Immature natural killer cell (primary cell): ENCODE measurements around the gene CYP24A1. TPM values are rescaled to one million over a fixed set of nuclear protein-coding genes. Genes with fewer than 3 reads are reported as not detected.

Experiments used
- DNase-seq, 3 donors: peaks; one replicate each; pipeline ENCODE4 v3.0.0; 2022; ENCODE audit warnings: mixed read lengths in 1 of 3
- H3K27ac Mint-ChIP-seq, 6 donors: one replicate each; pipeline ENCODE4 v1.8.0; 2020; ENCODE audit warnings: mixed read lengths in 6 of 6, mild to moderate bottlenecking in 5 of 6, inconsistent platforms in 4 of 6, moderate library complexity in 3 of 6
- H3K27me3 Mint-ChIP-seq, 3 donors: one replicate each; pipeline ENCODE4 v1.8.0; 2020 to 2021; ENCODE audit warnings: low read depth in 3 of 3, mild to moderate bottlenecking in 3 of 3, mixed read lengths in 3 of 3, moderate library complexity in 3 of 3, inconsistent platforms in 1 of 3
- H3K36me3 Mint-ChIP-seq, 3 donors: one replicate each; pipeline ENCODE4 v1.8.0; 2020; ENCODE audit warnings: mixed read lengths in 3 of 3, inconsistent platforms in 2 of 3, mild to moderate bottlenecking in 2 of 3
- H3K4me1 Mint-ChIP-seq, 2 donors: one replicate each; pipeline ENCODE4 v1.8.0; 2020; ENCODE audit warnings: inconsistent platforms in 2 of 2, mild to moderate bottlenecking in 2 of 2, mixed read lengths in 2 of 2, moderate library complexity in 1 of 2
- H3K4me3 Mint-ChIP-seq, 5 donors: one replicate each; pipeline ENCODE4 v1.8.0; 2020; ENCODE audit warnings: mild to moderate bottlenecking in 5 of 5, mixed read lengths in 5 of 5, inconsistent platforms in 3 of 5, moderate library complexity in 3 of 5
- H3K9me3 Mint-ChIP-seq, 6 donors: one replicate each; pipeline ENCODE4 v1.8.0; 2020; ENCODE audit warnings: mild to moderate bottlenecking in 6 of 6, mixed read lengths in 6 of 6, inconsistent platforms in 4 of 6, moderate library complexity in 3 of 6
- polyA plus RNA-seq, 3 donors: library from polyadenylated mRNA; unstranded; fragments of 300-500 nt; fragmentation: Illumina TruSeq; gene quantifications; one replicate each; pipeline ENCODE4 v1.2.3, GENCODE V29; 2021

The CYP24A1 gene
- polyA plus RNA-seq, 3 donors from 2014 or later, result not detected

- no peak for DNase-seq
- H3K27ac Mint-ChIP-seq, result no peak overlapping the region
- H3K9me3 Mint-ChIP-seq, result no peaks in the 10 kb centered on the region
- H3K36me3 Mint-ChIP-seq, result no peaks in the 10 kb centered on the region
- peaks cover 0 to 9% (median 7%) of the 10 kb centered on the region in 3 donors for H3K27me3 Mint-ChIP-seq
- no peak overlapping the region for H3K4me3 Mint-ChIP-seq
- H3K4me1 Mint-ChIP-seq, result no peaks in the 10 kb centered on the region
These were observed 10.4 kb downstream of the CYP24A1 start for GRCh38 chr20:54163402-54163801.

GRCh38 chr20:54162378-54163009 is 11.3 kb downstream of the CYP24A1 start:
- Mint-ChIP-seq H3K4me3 (no peak overlapping the region), H3K27me3 (peaks cover 0 to 7% (median 5%) of the 10 kb centered on the region in 3 donors), H3K4me1 (no peaks in the 10 kb centered on the region)

GRCh38 chr20:54161821-54162149 is 12.0 kb downstream of the CYP24A1 start:
- Mint-ChIP-seq H3K27ac (no peak overlapping the region), H3K4me1 (no peaks in the 10 kb centered on the region), H3K27me3 (peaks cover 0 to 5% (median 3%) of the 10 kb centered on the region in 3 donors), H3K9me3 (no peaks in the 10 kb centered on the region), H3K36me3 (no peaks in the 10 kb centered on the region), H3K4me3 (no peak overlapping the region)
- no peak for DNase-seq

More at GRCh38 chr20:54162378-54163009, 11.3 kb downstream of the CYP24A1 start:
- H3K27ac Mint-ChIP-seq, result no peak overlapping the region
- DNase-seq, result no peak
- no peaks in the 10 kb centered on the region for H3K9me3 Mint-ChIP-seq
- no peaks in the 10 kb centered on the region for H3K36me3 Mint-ChIP-seq

DNA sequence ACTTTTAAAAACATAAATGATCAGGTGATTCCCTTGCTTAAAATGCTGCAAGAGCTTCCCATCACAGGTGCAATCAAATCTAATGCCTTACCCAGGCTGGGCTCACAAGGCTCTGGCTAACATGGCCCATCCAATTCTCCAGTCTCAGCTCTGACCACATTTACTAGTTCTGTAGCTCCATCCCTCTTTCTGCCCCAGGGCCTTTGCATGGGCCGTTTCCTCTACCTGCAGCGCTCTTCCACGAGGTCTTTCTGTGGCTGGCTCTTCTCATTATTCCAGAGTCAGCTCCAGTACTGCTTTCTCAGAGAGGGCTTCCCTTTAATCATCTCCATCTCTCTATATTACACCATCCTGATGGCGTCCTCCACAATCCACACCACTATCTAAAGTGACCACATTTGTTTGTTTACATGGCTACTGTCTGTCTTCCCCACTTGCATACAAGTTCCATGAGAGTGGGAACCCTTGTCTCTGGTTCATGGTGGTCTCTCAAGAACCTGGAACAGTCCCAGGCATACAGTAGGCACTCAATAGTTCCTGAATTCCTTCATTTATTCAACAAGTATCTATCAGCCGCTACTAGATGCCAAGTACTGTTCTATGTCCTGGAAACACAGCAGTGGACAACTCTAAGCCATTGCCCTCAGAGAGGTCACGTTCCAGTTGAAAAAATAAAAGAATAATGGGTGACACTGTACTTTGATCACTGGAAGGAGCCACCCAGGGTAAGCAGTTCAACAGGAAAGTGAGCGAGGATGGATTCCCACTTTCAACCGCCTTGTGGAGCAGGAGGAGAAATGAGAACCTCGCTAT is 12.6 kb downstream of the CYP24A1 start:
- no peaks in the 10 kb centered on the region for H3K9me3 Mint-ChIP-seq
- H3K36me3 Mint-ChIP-seq, result no peaks in the 10 kb centered on the region
- H3K27me3 Mint-ChIP-seq, result peaks cover 0 to 3% (median 1%) of the 10 kb centered on the region in 3 donors
- DNase-seq, result no peak
- no peaks in the 10 kb centered on the region for H3K4me1 Mint-ChIP-seq
- H3K4me3 Mint-ChIP-seq, result no peak overlapping the region
- no peak overlapping the region for H3K27ac Mint-ChIP-seq

GRCh38 chr20:54160065-54161007 is 13.4 kb downstream of the CYP24A1 start:
- H3K4me1 Mint-ChIP-seq, result no peaks in the 10 kb centered on the region
- no peaks in the 10 kb centered on the region for H3K36me3 Mint-ChIP-seq
- H3K27me3 Mint-ChIP-seq, result peaks cover 0 to 3% (median 1%) of the 10 kb centered on the region in 3 donors
- DNase-seq, result no peak
- no peaks in the 10 kb centered on the region for H3K9me3 Mint-ChIP-seq
- no peak overlapping the region for H3K4me3 Mint-ChIP-seq
- H3K27ac Mint-ChIP-seq, result no peak overlapping the region

- no peak for DNase-seq
These were observed 14.8 kb downstream of the CYP24A1 start for GRCh38 chr20:54158856-54159418.

GRCh38 chr20:54158226-54158625 is 15.6 kb downstream of the CYP24A1 start:
- Mint-ChIP-seq H3K4me1 (no peaks in the 10 kb centered on the region), H3K27ac (no peak overlapping the region), H3K27me3 (peaks cover 0 to 3% (median 1%) of the 10 kb centered on the region in 3 donors), H3K9me3 (no peaks in the 10 kb centered on the region), H3K36me3 (no peaks in the 10 kb centered on the region), H3K4me3 (no peak overlapping the region)
- DNase-seq, result no peak

More at GRCh38 chr20:54158856-54159418, 14.8 kb downstream of the CYP24A1 start:
- Mint-ChIP-seq H3K4me3 (no peak overlapping the region), H3K27me3 (peaks cover 0 to 3% (median 1%) of the 10 kb centered on the region in 3 donors), H3K9me3 (no peaks in the 10 kb centered on the region), H3K36me3 (no peaks in the 10 kb centered on the region), H3K4me1 (no peaks in the 10 kb centered on the region), H3K27ac (no peak overlapping the region)

DNA sequence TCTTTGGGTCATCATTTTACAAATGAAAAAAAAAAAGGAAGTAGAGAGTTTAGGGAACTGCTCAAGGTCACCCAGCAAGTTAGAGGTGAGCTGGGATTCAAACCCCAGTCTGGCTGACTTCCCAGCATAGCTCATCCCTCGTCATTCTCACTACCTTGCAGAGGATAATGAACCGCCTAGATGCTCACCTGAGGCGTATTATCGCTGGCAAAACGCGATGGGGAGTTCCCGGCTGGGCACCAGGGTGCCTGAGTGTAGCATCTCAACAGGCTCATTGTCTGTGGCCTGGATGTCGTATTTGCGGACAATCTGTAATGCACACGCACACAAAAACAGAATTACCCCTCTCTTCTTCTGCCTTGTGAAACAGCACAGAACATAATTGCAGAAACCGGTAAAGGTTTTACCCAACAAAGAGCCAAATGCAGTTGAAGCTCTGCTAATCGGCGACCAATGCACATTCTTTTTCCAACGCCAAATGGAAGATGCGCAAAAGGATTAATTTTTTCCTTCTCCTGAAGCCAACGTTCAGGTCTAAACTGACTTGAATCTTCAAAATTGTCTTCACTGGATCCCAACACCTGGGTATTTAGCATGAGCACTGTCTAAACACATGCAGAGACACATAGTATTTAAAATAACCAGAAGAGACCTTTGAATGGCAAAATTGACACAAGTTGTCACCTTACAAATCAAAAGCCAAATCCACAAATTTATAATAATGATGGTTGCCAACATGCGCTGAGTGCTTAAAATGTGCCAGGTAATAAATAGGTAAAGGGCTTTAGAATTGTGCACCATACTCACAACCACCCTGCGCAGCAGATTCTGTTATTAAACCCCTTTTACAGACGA is 16.6 kb downstream of the CYP24A1 start:
- Mint-ChIP-seq H3K4me3 (no peak overlapping the region), H3K27ac (no peak overlapping the region), H3K27me3 (peaks cover 0 to 3% (median 1%) of the 10 kb centered on the region in 3 donors), H3K4me1 (no peaks in the 10 kb centered on the region), H3K36me3 (no peaks in the 10 kb centered on the region), H3K9me3 (no peaks in the 10 kb centered on the region)
- no peak for DNase-seq

GRCh38 chr20:54156522-54156921 is 17.3 kb downstream of the CYP24A1 start:
- Mint-ChIP-seq H3K27ac (no peak overlapping the region), H3K4me3 (no peak overlapping the region), H3K27me3 (peaks cover 0 to 3% (median under 1%) of the 10 kb centered on the region in 3 donors), H3K9me3 (no peaks in the 10 kb centered on the region), H3K4me1 (no peaks in the 10 kb centered on the region), H3K36me3 (no peaks in the 10 kb centered on the region)
- DNase-seq, result no peak

DNA sequence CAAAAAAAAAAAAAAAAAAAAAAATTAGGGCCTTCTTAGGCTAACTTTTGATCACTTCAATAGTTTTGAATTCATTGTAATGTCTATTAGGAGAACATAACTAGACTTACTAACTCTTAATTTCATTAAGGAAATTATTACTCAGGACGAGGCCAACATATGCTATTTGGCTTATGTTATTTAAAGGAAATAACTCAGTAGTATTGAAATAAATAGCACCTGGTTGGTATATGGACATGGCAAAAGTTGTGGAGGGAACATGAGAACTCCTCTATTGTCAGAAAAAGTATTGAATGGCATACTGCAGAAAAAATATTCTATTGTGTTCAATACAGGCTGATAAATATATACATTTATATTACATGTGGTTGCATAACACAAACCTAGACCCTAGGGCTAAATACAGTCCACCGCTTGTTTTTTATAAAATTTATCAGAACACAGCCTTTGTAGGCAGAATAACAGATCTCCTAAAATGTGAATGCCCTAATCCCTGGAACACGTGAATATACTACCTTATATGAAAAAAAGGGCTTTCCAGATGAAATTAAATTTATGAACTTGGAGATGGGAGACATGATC is 18.0 kb downstream of the CYP24A1 start:
- Mint-ChIP-seq H3K27ac (no peak overlapping the region), H3K4me3 (no peak overlapping the region), H3K9me3 (no peaks in the 10 kb centered on the region), H3K27me3 (peaks cover 0 to 3% (median 0%) of the 10 kb centered on the region in 3 donors), H3K4me1 (no peaks in the 10 kb centered on the region), H3K36me3 (no peaks in the 10 kb centered on the region)
- no peak for DNase-seq

- H3K27ac Mint-ChIP-seq, result no peak overlapping the region
- H3K9me3 Mint-ChIP-seq, result no peaks in the 10 kb centered on the region
- H3K27me3 Mint-ChIP-seq, result peaks cover 0 to 3% (median 0%) of the 10 kb centered on the region in 3 donors
These were observed 19.3 kb downstream of the CYP24A1 start for GRCh38 chr20:54154439-54154838.

GRCh38 chr20:54153847-54154246 is 19.9 kb downstream of the CYP24A1 start:
- Mint-ChIP-seq H3K4me1 (no peaks in the 10 kb centered on the region), H3K36me3 (no peaks in the 10 kb centered on the region), H3K9me3 (no peaks in the 10 kb centered on the region), H3K4me3 (no peak overlapping the region), H3K27ac (no peak overlapping the region), H3K27me3 (peaks cover 0 to 3% (median 0%) of the 10 kb centered on the region in 3 donors)
- DNase-seq, result no peak

More at GRCh38 chr20:54154439-54154838, 19.3 kb downstream of the CYP24A1 start:
- Mint-ChIP-seq H3K4me3 (no peak overlapping the region), H3K4me1 (no peaks in the 10 kb centered on the region), H3K36me3 (no peaks in the 10 kb centered on the region)
- no peak for DNase-seq

GRCh38 chr20:54153041-54153327 is 20.8 kb downstream of the CYP24A1 start:
- no peaks in the 10 kb centered on the region for H3K9me3 Mint-ChIP-seq
- H3K27me3 Mint-ChIP-seq, result peaks cover 0 to 5% (median 2%) of the 10 kb centered on the region in 3 donors
- H3K36me3 Mint-ChIP-seq, result no peaks in the 10 kb centered on the region
- no peaks in the 10 kb centered on the region for H3K4me1 Mint-ChIP-seq
- H3K4me3 Mint-ChIP-seq, result no peak overlapping the region
- no peak for DNase-seq
- no peak overlapping the region for H3K27ac Mint-ChIP-seq
